Lung (tissue), 12 donors: Measurements from ENCODE around the gene HSFX3. TPM values are rescaled to one million over a fixed set of nuclear protein-coding genes. Genes with fewer than 3 reads are reported as not detected.
A peak's percentile ranks its signal among the peaks of the same experiment; 100 is the strongest.
"Not testable (repeated sequence)": the region's sequence is repeated elsewhere in the genome, so short reads cannot be mapped to it uniquely, and the experiment has no call there.

Source experiments
- ATAC-seq: fragments of 200-7000 bp; cut with Tn5 transposase; one replicate; pipeline ENCODE4 v1.9.1; 2020; ENCODE audit warnings: moderate number of reproducible peaks; ENCODE audit not compliant: insufficient read depth, low FRiP score
- DNase-seq, 3 donors: peaks; one replicate each; pipeline ENCODE4 v3.0.0-alpha.2; 2013 to 2017
- H3K27ac ChIP-seq, 2 donors: one replicate each; pipeline ENCODE4 v1.5.1; 2013; ENCODE audit warnings: mild to moderate bottlenecking in 2 of 2, moderate library complexity in 2 of 2, control low read depth in 1 of 2, inconsistent platforms in 1 of 2, low read depth in 1 of 2, low read length in 1 of 2
- H3K27me3 ChIP-seq, 3 donors: one replicate each; pipeline ENCODE4 v1.5.1; 2013; ENCODE audit warnings: low read length in 2 of 3; ENCODE audit not compliant: control insufficient read depth in 3 of 3, insufficient read depth in 3 of 3
- H3K36me3 ChIP-seq, 4 donors: one replicate each; pipeline ENCODE4 v1.5.1; 2013; ENCODE audit warnings: low read length in 4 of 4, mild to moderate bottlenecking in 1 of 4, moderate library complexity in 1 of 4; ENCODE audit not compliant: control insufficient read depth in 4 of 4, insufficient read depth in 4 of 4
- H3K4me1 ChIP-seq, 5 donors: one replicate each; pipeline ENCODE4 v1.5.1; 2013; ENCODE audit warnings: low read length in 5 of 5, mild to moderate bottlenecking in 2 of 5, moderate library complexity in 1 of 5; ENCODE audit not compliant: control insufficient read depth in 5 of 5, insufficient read depth in 5 of 5
- H3K4me3 ChIP-seq: one replicate; pipeline ENCODE4 v1.5.1; 2013; ENCODE audit warnings: mild to moderate bottlenecking, control low read depth, moderate library complexity
- H3K9ac ChIP-seq, 2 donors: one replicate each; pipeline ENCODE4 v1.5.1; 2013; ENCODE audit warnings: low read length in 2 of 2, control low read depth in 1 of 2; ENCODE audit not compliant: insufficient read depth in 1 of 2
- H3K9me3 ChIP-seq, 4 donors: one replicate each; pipeline ENCODE4 v1.5.1; 2013; ENCODE audit warnings: low read length in 3 of 4, mild to moderate bottlenecking in 1 of 4, moderate library complexity in 1 of 4; ENCODE audit not compliant: control insufficient read depth in 4 of 4, insufficient read depth in 3 of 4
- CTCF ChIP-seq: IDR thresholded peaks from 2 replicates; pipeline ENCODE4 v1.5.1; 2012; ENCODE audit warnings: mild to moderate bottlenecking; ENCODE audit errors: control extremely low read depth, extremely low read depth
- WGBS, 2 donors: extraction: QIAGEN DNeasy Blood & Tissue Kit; methylation state at CpG; one replicate each; pipeline ENCODE4 v1.1.7; 2013; 5-methylcytosine and 5-hydroxymethylcytosine counted together
- polyA plus RNA-seq, 2 donors: library from polyadenylated mRNA; stranded (reverse); fragments of 200-250 nt; gene quantifications; one replicate each; pipeline ENCODE4 v1.2.1, GENCODE V29; 2013
- total RNA-seq, 2 donors: library from RNA; depleted of rRNA in 1 of 2; stranded (reverse); fragments of >200 nt in 1 of 2; gene quantifications; one replicate each; pipeline ENCODE4 v1.2.1, GENCODE V29; 2014 to 2021
- donor health status: control.
- donor health status: control.
- donor health status: Bipolar disorder and iron deficiency.
- donor health status: healthy.
- donor health status: DM: yes; HTN: yes; CAD: no.

Gene HSFX3
- total and polyA plus RNA-seq, 4 donors = not detected

- Histone ChIP-seq H3K9me3 (no peaks in the 10 kb centered on the region), H3K27me3 (no peaks in the 10 kb centered on the region), H3K9ac (no peak overlapping the region), H3K4me3 (no peak overlapping the region), H3K27ac (no peak overlapping the region), H3K4me1 (no peaks in the 10 kb centered on the region), H3K36me3 (peaks cover 0 to 7% (median 0%) of the 10 kb centered on the region in 4 donors)
- WGBS, 2 donors = 67% methylated on average over 2 of the region's 2 CpGs
- TF ChIP-seq CTCF = no peak
- no peak for DNase-seq
- no peak for ATAC-seq
These were observed 18.1 kb downstream of the HSFX3 start for GRCh38 chrX:149531599-149531998.

- no peaks in the 10 kb centered on the region for H3K4me1 ChIP-seq
- TF ChIP-seq CTCF = no peak
These were observed 21.3 kb downstream of the HSFX3 start for GRCh38 chrX:149528381-149528780.

GRCh38 chrX:149527705-149528104 lies 22.0 kb downstream of the HSFX3 start:
- no peaks in the 10 kb centered on the region for H3K27me3 ChIP-seq
- peaks cover 0 to 2% (median 0%) of the 10 kb centered on the region in 4 donors for H3K9me3 ChIP-seq
- WGBS, 2 donors = 60 to 79% methylated on average over 1 of the region's 1 CpG
- no peak overlapping the region for H3K27ac ChIP-seq
- H3K4me3 ChIP-seq = no peak overlapping the region
- H3K4me1 ChIP-seq = peaks cover 0 to 3% (median 0%) of the 10 kb centered on the region in 5 donors
- H3K9ac ChIP-seq = no peak overlapping the region
- no peaks in the 10 kb centered on the region for H3K36me3 ChIP-seq
- DNase-seq (peak in 1 of 3 donors; percentile 12), ATAC-seq (no peak)
- TF ChIP-seq CTCF = peak; percentile 5

More at GRCh38 chrX:149528381-149528780, 21.3 kb downstream of the HSFX3 start:
- ATAC-seq (no peak), DNase-seq (no peak)
- no peak overlapping the region for H3K4me3 ChIP-seq
- no peaks in the 10 kb centered on the region for H3K36me3 ChIP-seq
- H3K9me3 ChIP-seq = peaks cover 0 to 2% (median 0%) of the 10 kb centered on the region in 4 donors
- no peaks in the 10 kb centered on the region for H3K27me3 ChIP-seq
- H3K9ac ChIP-seq = no peak overlapping the region
- 55 to 78% methylated on average over 1 of the region's 1 CpG for WGBS, 2 donors
- H3K27ac ChIP-seq = no peak overlapping the region

GRCh38 chrX:149526318-149527033 lies 23.2 kb downstream of the HSFX3 start:
- H3K9ac ChIP-seq, H3K27me3 ChIP-seq, H3K4me3 ChIP-seq, H3K9me3 ChIP-seq, DNase-seq, ATAC-seq, H3K4me1 ChIP-seq, H3K36me3 ChIP-seq: not testable (repeated sequence)
- peak overlapping the region; percentile 11 to 64 for H3K27ac ChIP-seq
- WGBS, 2 donors = 73 to 86% methylated on average over 6 to 10 of the region's 13 CpGs

GRCh38 chrX:149525903-149526302 lies 23.8 kb downstream of the HSFX3 start:
- H3K36me3 ChIP-seq, H3K9me3 ChIP-seq, ATAC-seq, H3K9ac ChIP-seq, H3K4me3 ChIP-seq, H3K27me3 ChIP-seq, DNase-seq, H3K4me1 ChIP-seq: not testable (repeated sequence)
- H3K27ac ChIP-seq = peak overlapping the region; percentile 11 to 64
- WGBS, 2 donors = 17 to 44% methylated on average over 4 to 5 of the region's 5 CpGs

- not testable (repeated sequence) for H3K4me3 ChIP-seq, H3K27me3 ChIP-seq, H3K9me3 ChIP-seq, H3K36me3 ChIP-seq, H3K9ac ChIP-seq, H3K4me1 ChIP-seq, H3K27ac ChIP-seq
- ATAC-seq = peak; percentile 68
- 4 to 39% methylated on average over 3 to 6 of the region's 10 CpGs for WGBS, 2 donors
- DNase-seq = peak in 2 of 3 donors; percentile 16 to 25
These were observed 24.3 kb downstream of the HSFX3 start for GRCh38 chrX:149525389-149525788.
